NK-92 (cell line): ENCODE results near the gene PTPN5.
"Not testable (repeated sequence)": the region's sequence is repeated elsewhere in the genome, so short reads cannot be mapped to it uniquely, and the experiment has no call there.

Experiments
- DNase-seq: peaks from one replicate; lab custom pipeline; 2025; ENCODE audit not compliant: unreplicated experiment; lab: John Stamatoyannopoulos, UW

The PTPN5 gene

DNA sequence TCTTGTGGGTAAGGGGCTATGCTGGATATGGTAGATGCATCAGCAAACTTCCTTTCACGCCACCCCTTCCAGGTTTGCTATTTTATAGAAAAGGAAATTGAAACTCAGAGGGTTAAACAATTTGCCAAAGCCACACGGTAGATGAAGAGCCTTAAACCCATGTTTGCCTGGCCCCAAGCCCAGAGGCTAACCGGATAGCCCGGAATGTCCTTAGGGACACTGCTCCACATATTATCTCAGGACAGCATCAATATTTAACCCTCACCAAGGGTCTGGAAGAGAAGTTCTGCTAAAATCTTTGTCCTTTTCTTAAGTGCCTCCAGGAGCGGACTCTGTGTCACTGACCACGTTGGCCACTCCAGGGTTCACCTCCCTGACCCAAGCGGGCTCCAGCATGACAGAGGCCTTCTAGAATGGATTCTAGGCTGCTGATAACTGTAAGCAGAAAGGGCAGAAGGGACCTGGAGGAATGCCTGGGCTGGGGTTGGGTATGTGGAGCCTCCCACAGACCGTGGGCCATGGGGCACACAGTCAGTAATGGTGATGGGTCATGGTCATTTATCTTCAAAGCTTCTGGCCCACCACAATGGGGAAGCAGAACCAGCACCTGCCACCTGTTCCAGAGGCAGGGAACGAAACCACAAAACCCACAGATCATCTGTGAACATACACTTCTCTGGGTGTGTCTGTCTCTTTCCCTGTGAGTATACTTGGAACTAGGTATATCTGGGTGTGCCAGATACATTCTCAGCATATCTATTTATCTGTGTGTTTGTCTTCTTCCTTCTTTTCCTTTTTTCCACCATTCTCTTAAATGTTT is 98.4 kb downstream of the PTPN5 start:
- no peak for DNase-seq

DNA sequence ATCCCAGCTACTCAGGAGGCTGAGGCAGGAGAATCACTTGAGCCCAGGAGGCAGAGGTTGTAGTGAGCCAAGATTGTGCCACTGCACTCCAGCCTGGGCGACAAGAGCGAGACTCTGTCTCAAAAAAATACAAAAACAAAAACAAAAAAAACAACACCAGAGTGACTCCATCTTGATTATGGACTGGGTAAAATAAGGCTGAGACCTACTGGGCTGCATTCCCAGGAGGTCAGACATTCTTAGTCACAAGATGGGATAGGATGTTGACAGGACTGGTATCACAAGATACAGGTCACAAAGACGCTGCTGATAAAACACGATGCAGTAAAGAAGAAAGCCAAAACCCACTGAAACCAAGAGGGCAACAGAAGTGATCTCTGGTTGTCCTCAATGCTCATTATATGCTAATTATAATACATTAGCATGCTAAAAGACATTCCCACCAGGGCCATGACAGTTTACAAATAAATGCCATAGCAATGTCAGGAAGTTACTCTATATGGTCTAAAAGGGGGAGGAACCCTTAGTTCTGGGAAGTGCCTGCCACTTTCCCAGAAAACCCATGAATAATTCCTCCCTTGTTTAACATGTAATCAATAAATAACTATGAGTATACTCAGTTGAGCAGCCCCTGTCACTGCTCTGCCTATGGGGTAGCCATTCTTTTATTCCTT is 100.0 kb downstream of the PTPN5 start:
- DNase-seq: not testable (repeated sequence)

DNA sequence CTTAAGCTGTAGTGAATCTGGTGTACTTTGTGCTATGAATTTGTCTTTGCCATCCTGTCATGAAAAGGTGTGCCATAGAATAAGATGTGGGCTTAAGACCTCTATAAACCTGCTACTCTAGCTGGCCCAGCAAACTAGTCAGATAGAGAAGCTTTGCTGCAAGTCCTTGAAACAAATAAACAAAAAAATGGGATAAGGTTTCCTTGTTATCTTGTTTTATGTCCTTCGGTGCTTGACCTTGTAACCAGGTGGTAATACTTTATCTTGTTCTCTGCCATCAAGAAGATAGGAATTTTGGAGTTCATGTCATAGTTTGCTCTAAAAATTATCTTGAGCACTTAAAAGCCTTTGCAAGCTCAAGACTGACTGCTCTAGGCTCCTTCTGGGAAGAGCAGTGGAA is 107.3 kb downstream of the PTPN5 start:
- no peak for DNase-seq

DNA sequence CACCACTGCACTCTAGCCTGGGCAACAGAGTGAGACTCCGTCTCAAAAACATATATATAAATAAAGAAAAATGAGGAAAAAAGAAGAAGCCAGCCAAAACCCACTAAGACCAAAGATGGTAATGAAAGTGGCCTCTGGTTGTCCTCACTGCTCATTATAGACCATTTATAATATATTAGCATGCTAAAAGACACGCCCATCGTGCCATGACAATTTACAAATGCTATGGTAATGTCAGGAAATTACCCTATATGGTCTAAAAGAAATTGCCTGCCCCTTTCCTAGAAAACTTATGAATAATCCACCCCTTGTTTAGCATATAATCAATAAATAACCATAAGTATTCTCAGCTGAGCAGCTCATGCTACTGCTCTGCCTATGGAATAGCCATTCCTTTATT is 109.1 kb downstream of the PTPN5 start:
- DNase-seq: no peak

DNA sequence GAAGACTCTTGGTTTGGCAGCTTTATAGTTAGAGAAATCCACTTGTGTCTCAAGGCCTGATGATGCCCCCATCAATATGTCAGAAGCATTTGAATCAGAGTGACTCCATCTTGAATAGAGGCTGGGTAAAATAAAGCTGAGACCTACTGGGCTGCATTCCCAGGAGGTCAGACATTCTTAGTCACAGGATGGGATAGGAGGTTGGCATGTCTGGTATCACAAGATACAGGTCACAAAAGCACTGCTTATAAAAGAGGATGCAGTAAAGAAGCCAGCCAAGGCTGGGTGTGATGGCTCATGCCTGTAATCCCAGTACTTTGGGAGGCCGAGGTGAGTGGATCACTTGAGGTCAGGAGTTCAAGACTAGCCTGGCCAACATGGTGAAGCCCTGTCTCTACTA is 109.6 kb downstream of the PTPN5 start:
- DNase-seq: not testable (repeated sequence)
